T-cell (primary cell): ENCODE data around the gene REC114. TPM values are rescaled to one million over a fixed set of nuclear protein-coding genes. Genes with fewer than 3 reads are reported as not detected.
"Not testable (repeated sequence)": the region's sequence is repeated elsewhere in the genome, so short reads cannot be mapped to it uniquely, and the experiment has no call there.

ENCODE experiments used
- ATAC-seq, 4 experiments: fragments of 200-7000 bp in 3 of 4; fragments of 150-1000 bp in 1 of 4; cut with Tn5 transposase; replicated peaks in 1 of 4; 1 replicate in 3 of 4; 2 replicates in 1 of 4; pipeline ENCODE4 v1.10.0; 2021; ENCODE audit warnings: moderate library complexity in 3 of 4, mild to moderate bottlenecking in 2 of 4, moderate number of reproducible peaks in 1 of 4
- CTCF ChIA-PET, 2 donors: fragments of 300-600 bp; sonication (Branson Sonifier 250); formaldehyde crosslinking; loops; one replicate each; lab custom pipeline; 2022; ENCODE audit warnings: antibody characterized with exemption in 2 of 2; lab: Charles Lee
- POLR2A ChIA-PET, 2 donors: fragments of 300-600 bp; sonication (Branson Sonifier 250); formaldehyde crosslinking; loops; one replicate each; lab custom pipeline; 2022; ENCODE audit warnings: antibody characterized with exemption in 2 of 2; lab: Charles Lee
- DNase-seq, 35 experiments: peaks; one replicate each; pipeline versions ENCODE4 v3.0.0 to v3.0.0-alpha.2; 2013 to 2023
- H3K27ac ChIP-seq: one replicate; pipeline ENCODE4 v1.5.1; 2013; ENCODE audit warnings: low read length
- H3K27me3 ChIP-seq, 2 experiments: replicated peaks in 1 of 2; 1 replicate in 1 of 2; 2 replicates in 1 of 2; pipeline versions ENCODE4 v1.6.1 to v1.7.0; 2013; ENCODE audit warnings: low read length in 1 of 2, mixed read lengths in 1 of 2; ENCODE audit not compliant: control insufficient read depth in 2 of 2, insufficient read depth in 2 of 2; ENCODE audit errors: extremely low read depth in 1 of 2
- H3K36me3 ChIP-seq, 2 donors: 1 replicate in 1 of 2; 2 replicates in 1 of 2; pipeline versions ENCODE4 v1.6.1 to v1.7.0; 2013; ENCODE audit warnings: low read length in 1 of 2; ENCODE audit not compliant: control insufficient read depth in 2 of 2, insufficient read depth in 1 of 2; ENCODE audit errors: extremely low read depth in 1 of 2
- H3K4me1 ChIP-seq, 2 experiments: 1 replicate in 1 of 2; 2 replicates in 1 of 2; pipeline versions ENCODE4 v1.6.1 to v1.7.0; 2013; ENCODE audit warnings: low read length in 2 of 2, mixed read lengths in 1 of 2; ENCODE audit not compliant: insufficient read depth in 2 of 2, control insufficient read depth in 1 of 2; ENCODE audit errors: extremely low read depth in 1 of 2
- H3K4me3 ChIP-seq, 2 donors: 1 replicate in 1 of 2; 2 replicates in 1 of 2; pipeline versions ENCODE4 v1.5.1 to v1.7.0; 2013; ENCODE audit warnings: mild to moderate bottlenecking in 2 of 2, low read length in 1 of 2, moderate library complexity in 1 of 2; ENCODE audit not compliant: control insufficient read depth in 1 of 2; ENCODE audit errors: extremely low read depth in 1 of 2
- H3K9me3 ChIP-seq: 2 replicates; pipeline ENCODE4 v1.7.0; 2013
- H3K27ac Mint-ChIP-seq, 2 donors: one replicate each; pipeline ENCODE4 v1.8.0; 2020 to 2021; ENCODE audit warnings: mild to moderate bottlenecking in 2 of 2, mixed read lengths in 2 of 2
- H3K27me3 Mint-ChIP-seq, 2 donors: one replicate each; pipeline ENCODE4 v1.8.0; 2021 to 2022; ENCODE audit warnings: mixed read lengths in 2 of 2
- H3K36me3 Mint-ChIP-seq: one replicate; pipeline ENCODE4 v1.8.0; 2021; ENCODE audit warnings: mixed read lengths
- H3K4me1 Mint-ChIP-seq, 3 donors: one replicate each; pipeline ENCODE4 v1.8.0; 2020 to 2022; ENCODE audit warnings: mixed read lengths in 3 of 3, mild to moderate bottlenecking in 1 of 3
- H3K4me3 Mint-ChIP-seq, 3 donors: one replicate each; pipeline ENCODE4 v1.8.0; 2020 to 2022; ENCODE audit warnings: mild to moderate bottlenecking in 3 of 3, mixed read lengths in 3 of 3, moderate library complexity in 3 of 3
- H3K9me3 Mint-ChIP-seq, 3 donors: one replicate each; pipeline ENCODE4 v1.8.0; 2020 to 2022; ENCODE audit warnings: mixed read lengths in 3 of 3
- WGBS: methylation state at CpG from one replicate; pipeline ENCODE4 v1.1.5; 2013; ENCODE audit warnings: missing lambda C conversion rate; ENCODE audit not compliant: insufficient coverage; 5-methylcytosine and 5-hydroxymethylcytosine counted together
- total RNA-seq, 35 experiments: library from RNA in 6 of 35; stranded (reverse) in 6 of 35; fragments of 120-200 nt in 1 of 35; gene quantifications; one replicate each; pipeline versions ENCODE4 v1.2.1 to v1.2.4 and lab custom pipeline; 2013 to 2026

The REC114 gene
- total RNA-seq, 5 donors from 2014 or later (not counting 1 experiment from before 2014, with no cell fraction given): not detected

DNA sequence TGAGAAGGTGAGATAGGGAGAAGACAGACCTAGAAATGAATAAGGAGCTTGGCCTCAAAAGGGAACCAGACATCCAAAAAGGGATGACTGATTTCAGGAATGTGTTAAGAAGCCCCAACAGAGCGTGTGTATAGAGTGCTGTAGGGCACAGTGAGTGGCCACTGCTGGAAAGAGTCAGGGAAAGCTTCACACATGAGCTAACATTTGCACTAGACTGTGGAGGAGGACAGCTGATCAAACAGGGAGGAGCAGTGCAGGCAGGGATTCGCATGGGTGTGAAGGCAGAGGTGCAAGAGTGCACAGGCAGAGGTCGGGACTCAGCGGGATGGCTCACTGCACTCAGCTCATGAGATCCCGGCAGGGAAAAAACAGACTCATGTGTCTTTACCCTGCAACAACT is 128.4 kb downstream of the REC114 start:
- Histone ChIP-seq H3K4me1 (no peaks in the 10 kb centered on the region), H3K27ac (no peak overlapping the region), H3K36me3 (peaks cover 30 to 72% of the 10 kb centered on the region in 2 donors), H3K27me3 (no peaks in the 10 kb centered on the region), H3K4me3 (no peak overlapping the region), H3K9me3 (no peaks in the 10 kb centered on the region)
- ChIA-PET CTCF (interaction anchor here in 1 of 2 donors (0.9 kb wide), 1 partner anchor 1852 kb away, joined by 3 read pairs; no protein-coding TSS in a partner anchor), POLR2A (no interaction called here)
- H3K4me3 Mint-ChIP-seq: no peak overlapping the region
- H3K36me3 Mint-ChIP-seq: peaks cover 63% of the 10 kb centered on the region
- DNase-seq (no peak), ATAC-seq (no peak)
- no peaks in the 10 kb centered on the region for H3K27me3 Mint-ChIP-seq
- H3K27ac Mint-ChIP-seq: no peak overlapping the region
- 93% methylated on average over 1 of the region's 5 CpGs for WGBS
- H3K4me1 Mint-ChIP-seq: no peaks in the 10 kb centered on the region
- H3K9me3 Mint-ChIP-seq: no peaks in the 10 kb centered on the region

DNA sequence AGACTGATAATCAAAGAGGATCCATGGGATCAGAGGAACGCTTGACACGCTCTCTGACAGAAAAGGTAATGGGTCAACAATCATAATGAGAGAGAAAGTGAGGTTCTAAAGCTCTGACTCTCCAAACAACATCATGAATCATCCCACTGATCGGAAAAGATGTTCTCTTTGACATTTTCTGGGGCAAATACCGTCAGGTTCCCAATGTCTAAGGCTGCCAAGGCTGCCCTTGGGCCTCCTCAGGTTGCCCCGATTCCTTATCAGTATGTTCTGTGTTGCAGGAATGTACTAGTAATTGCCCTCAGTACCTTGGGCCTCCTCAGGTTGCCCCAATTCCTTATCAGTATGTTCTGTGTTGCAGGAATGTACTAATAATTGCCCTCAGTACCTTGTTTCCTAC is 129.3 kb downstream of the REC114 start:
- H3K27me3 ChIP-seq: no peaks in the 10 kb centered on the region
- H3K27ac Mint-ChIP-seq: no peak overlapping the region
- no CpG with 5 or more reads among the region's 5 CpGs for WGBS
- H3K9me3 ChIP-seq: no peaks in the 10 kb centered on the region
- H3K36me3 ChIP-seq: peaks cover 28 to 67% of the 10 kb centered on the region in 2 donors
- no peaks in the 10 kb centered on the region for H3K9me3 Mint-ChIP-seq
- ATAC-seq: no peak
- H3K36me3 Mint-ChIP-seq: peaks cover 63% of the 10 kb centered on the region
- DNase-seq: no peak
- H3K4me3 ChIP-seq: no peak overlapping the region
- no peaks in the 10 kb centered on the region for H3K27me3 Mint-ChIP-seq
- ChIA-PET POLR2A (no interaction called here), CTCF (interaction anchor here in 1 of 2 donors (0.9 kb wide), 1 partner anchor 1853 kb away, joined by 3 read pairs; no protein-coding TSS in a partner anchor)
- H3K4me1 Mint-ChIP-seq: no peaks in the 10 kb centered on the region
- no peaks in the 10 kb centered on the region for H3K4me1 ChIP-seq
- H3K27ac ChIP-seq: no peak overlapping the region
- H3K4me3 Mint-ChIP-seq: no peak overlapping the region

DNA sequence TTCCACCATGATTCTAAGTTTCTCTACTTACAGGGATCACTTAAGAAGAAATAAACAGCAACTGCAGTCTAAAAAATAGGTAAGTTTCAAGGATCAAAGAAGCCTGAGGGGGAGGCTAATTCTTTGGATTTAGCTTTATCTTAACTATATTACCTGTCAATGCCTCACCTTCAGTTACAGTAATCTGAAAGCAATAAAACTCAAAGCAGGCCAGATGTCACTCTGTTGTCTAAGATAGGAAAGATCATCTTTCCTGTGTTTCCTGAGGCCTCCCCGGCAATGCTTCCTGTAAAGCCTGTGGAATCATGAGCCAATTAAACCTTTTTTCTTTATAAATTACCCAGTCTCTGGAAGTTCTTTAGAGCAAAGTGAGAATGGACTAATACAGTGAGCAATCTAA is 130.1 kb downstream of the REC114 start:
- Histone ChIP-seq H3K4me3 (no peak overlapping the region), H3K27ac (no peak overlapping the region), H3K4me1 (no peaks in the 10 kb centered on the region), H3K27me3 (no peaks in the 10 kb centered on the region), H3K9me3 (no peaks in the 10 kb centered on the region), H3K36me3 (peaks cover 27 to 66% of the 10 kb centered on the region in 2 donors)
- Mint-ChIP-seq H3K27ac (no peak overlapping the region), H3K27me3 (no peaks in the 10 kb centered on the region), H3K4me1 (no peaks in the 10 kb centered on the region), H3K36me3 (peaks cover 63% of the 10 kb centered on the region), H3K9me3 (no peaks in the 10 kb centered on the region), H3K4me3 (no peak overlapping the region)
- ChIA-PET POLR2A (no interaction called here), CTCF (no interaction called here)
- WGBS: no CpG with 5 or more reads among the region's 1 CpG
- ATAC-seq (no peak), DNase-seq (no peak)

DNA sequence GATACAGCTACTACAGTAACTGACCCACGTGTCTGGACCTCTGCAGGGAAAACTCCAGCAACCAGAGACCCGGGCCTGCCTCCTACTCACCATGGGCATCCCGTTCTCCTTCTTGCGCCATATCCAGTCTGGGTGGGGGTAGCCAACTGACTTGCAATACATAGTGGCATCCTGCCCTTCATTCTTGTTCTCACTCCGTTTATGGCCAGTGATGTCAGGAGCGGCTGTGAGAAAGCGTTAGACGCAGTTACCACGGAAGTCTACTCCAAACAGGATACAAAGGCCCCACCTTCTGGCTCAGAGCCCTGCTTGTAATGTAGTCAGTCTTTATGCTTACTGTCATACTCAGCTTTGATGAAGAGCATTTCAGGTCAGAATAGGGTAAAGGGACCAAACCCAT is 130.6 kb downstream of the REC114 start:
- no peaks in the 10 kb centered on the region for H3K4me1 ChIP-seq
- ATAC-seq (no peak), DNase-seq (no peak)
- CTCF ChIA-PET: no interaction called here
- Mint-ChIP-seq H3K4me3 (no peak overlapping the region), H3K36me3 (peaks cover 62% of the 10 kb centered on the region), H3K9me3 (no peaks in the 10 kb centered on the region), H3K4me1 (no peaks in the 10 kb centered on the region), H3K27ac (no peak overlapping the region), H3K27me3 (no peaks in the 10 kb centered on the region)
- H3K9me3 ChIP-seq: no peaks in the 10 kb centered on the region
- H3K27ac ChIP-seq: no peak overlapping the region
- H3K27me3 ChIP-seq: no peaks in the 10 kb centered on the region
- H3K4me3 ChIP-seq: no peak overlapping the region
- WGBS: 100% methylated on average over 2 of the region's 9 CpGs
- peaks cover 23 to 60% of the 10 kb centered on the region in 2 donors for H3K36me3 ChIP-seq
- POLR2A ChIA-PET: no interaction called here

DNA sequence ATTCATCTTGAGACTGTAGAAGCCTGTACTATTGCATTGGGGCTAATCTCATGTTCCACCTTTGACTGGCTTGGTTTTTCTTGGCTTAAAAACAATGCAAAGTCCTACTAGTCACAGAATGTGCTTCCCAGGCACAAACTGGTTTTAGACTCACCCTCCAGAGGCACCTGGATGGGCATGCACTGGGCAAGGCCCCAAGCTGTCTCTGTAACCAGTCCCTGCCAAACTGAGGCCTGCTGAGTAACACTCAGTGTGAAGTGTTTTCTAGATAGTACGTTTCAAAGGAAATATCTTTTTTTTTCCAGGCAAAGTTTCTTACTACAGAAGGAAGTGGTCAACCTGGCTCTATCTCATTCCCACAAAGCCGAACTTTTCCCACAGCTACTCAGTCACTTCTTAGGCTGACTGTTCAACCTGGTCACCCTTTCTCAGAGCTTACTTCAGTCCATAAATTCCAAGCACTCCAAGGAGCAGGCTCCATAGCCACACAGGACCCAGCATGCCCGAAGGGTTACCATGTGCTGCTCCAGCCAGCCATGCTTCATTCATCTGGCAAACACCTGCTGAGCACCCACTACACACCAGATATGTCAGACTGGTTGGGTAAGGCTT is 132.8 kb downstream of the REC114 start:
- Histone ChIP-seq H3K4me3 (no peak overlapping the region), H3K27ac (no peak overlapping the region), H3K9me3 (no peaks in the 10 kb centered on the region), H3K4me1 (no peaks in the 10 kb centered on the region), H3K36me3 (peaks cover 13 to 39% of the 10 kb centered on the region in 2 donors), H3K27me3 (no peaks in the 10 kb centered on the region)
- no peak for ATAC-seq
- WGBS: 80% methylated on average over 1 of the region's 3 CpGs
- H3K4me1 Mint-ChIP-seq: no peaks in the 10 kb centered on the region
- H3K27ac Mint-ChIP-seq: no peak overlapping the region
- H3K36me3 Mint-ChIP-seq: peaks cover 50% of the 10 kb centered on the region
- H3K9me3 Mint-ChIP-seq: no peaks in the 10 kb centered on the region
- CTCF ChIA-PET: no interaction called here
- no peak overlapping the region for H3K4me3 Mint-ChIP-seq
- POLR2A ChIA-PET: no interaction called here
- H3K27me3 Mint-ChIP-seq: no peaks in the 10 kb centered on the region
- no peak for DNase-seq

DNA sequence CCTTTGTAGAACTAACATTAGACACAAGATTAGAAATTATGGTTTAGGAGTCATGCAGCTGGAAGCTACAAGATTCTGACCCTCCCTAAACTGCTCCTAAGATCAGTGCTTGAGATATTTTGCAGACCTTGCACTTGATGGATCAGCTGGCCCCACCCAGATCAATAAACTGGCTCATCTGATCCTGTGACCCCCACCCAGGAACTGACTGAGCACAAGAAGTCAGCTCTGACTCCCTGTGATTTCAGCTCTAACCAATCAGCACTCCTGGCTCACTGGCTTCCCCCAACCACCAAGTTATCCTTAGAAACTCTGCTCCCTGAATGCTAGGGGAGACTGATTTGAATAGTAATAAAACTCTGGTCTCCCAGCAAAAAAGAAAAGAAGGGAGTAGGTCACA is 134.6 kb downstream of the REC114 start:
- ATAC-seq, DNase-seq, H3K27me3 Mint-ChIP-seq, H3K4me3 ChIP-seq, H3K9me3 ChIP-seq, H3K27me3 ChIP-seq, H3K4me1 ChIP-seq, CTCF ChIA-PET, H3K4me1 Mint-ChIP-seq, H3K27ac Mint-ChIP-seq, POLR2A ChIA-PET, H3K27ac ChIP-seq, H3K9me3 Mint-ChIP-seq, H3K4me3 Mint-ChIP-seq: not testable (repeated sequence)
- H3K36me3 Mint-ChIP-seq: peaks cover 42% of the 10 kb centered on the region
- peaks cover 6 to 36% of the 10 kb centered on the region in 2 donors for H3K36me3 ChIP-seq

DNA sequence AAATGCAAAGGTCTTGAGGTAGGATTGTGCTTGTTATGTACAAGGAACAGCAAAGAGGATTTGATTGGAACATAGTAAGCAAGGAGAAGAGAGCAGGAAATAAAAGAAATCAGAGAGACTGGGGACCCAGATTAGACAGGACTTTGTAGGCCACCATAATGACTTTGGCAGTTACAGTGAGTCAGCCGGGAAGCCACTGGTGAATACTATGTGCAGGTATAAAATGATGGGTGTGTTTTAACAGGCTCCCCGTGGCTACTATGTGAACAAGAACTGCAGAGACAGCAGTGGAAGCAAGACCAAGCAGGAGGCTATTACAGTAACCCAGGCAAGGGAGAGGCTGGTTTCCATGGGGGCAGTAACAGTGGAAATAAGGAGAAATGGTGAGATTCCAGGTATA is 135.1 kb downstream of the REC114 start:
- Mint-ChIP-seq H3K4me1 (no peaks in the 10 kb centered on the region), H3K27me3 (no peaks in the 10 kb centered on the region), H3K36me3 (peaks cover 42% of the 10 kb centered on the region), H3K4me3 (no peak overlapping the region), H3K9me3 (no peaks in the 10 kb centered on the region), H3K27ac (no peak overlapping the region)
- ChIA-PET POLR2A (no interaction called here), CTCF (no interaction called here)
- Histone ChIP-seq H3K36me3 (peaks cover 8 to 36% of the 10 kb centered on the region in 2 donors), H3K27ac (no peak overlapping the region), H3K4me1 (no peaks in the 10 kb centered on the region), H3K27me3 (no peaks in the 10 kb centered on the region), H3K9me3 (no peaks in the 10 kb centered on the region), H3K4me3 (no peak overlapping the region)
- no peak for DNase-seq
- 96% methylated on average over 2 of the region's 2 CpGs for WGBS
- ATAC-seq: no peak
